Trophoblast cell (in vitro differentiated cells and primary cell): ENCODE results near the gene LYVE1.

Experiments used
- DNase-seq, 2 donors: peaks; one replicate each; pipeline ENCODE4 v3.0.0-alpha.2; 2016
- H2AFZ ChIP-seq: 2 replicates; pipeline ENCODE4 v1.6.1; 2013; ENCODE audit warnings: low read length, moderate library complexity, mild to moderate bottlenecking; ENCODE audit not compliant: insufficient read depth, poor library complexity
- H2AK5ac ChIP-seq: 2 replicates; pipeline ENCODE4 v1.6.1; 2013; ENCODE audit warnings: mild to moderate bottlenecking, low read length
- H2BK120ac ChIP-seq: 2 replicates; pipeline ENCODE4 v1.6.1; 2013; ENCODE audit warnings: low read length, mild to moderate bottlenecking, moderate library complexity; ENCODE audit not compliant: insufficient read depth, poor library complexity
- H2BK12ac ChIP-seq: 2 replicates; pipeline ENCODE4 v1.6.1; 2013; ENCODE audit warnings: mild to moderate bottlenecking, low read length, moderate library complexity
- H2BK5ac ChIP-seq: 2 replicates; pipeline ENCODE4 v1.6.1; 2013; ENCODE audit warnings: low read length, low read depth, moderate library complexity, mild to moderate bottlenecking; ENCODE audit not compliant: poor library complexity
- H3K14ac ChIP-seq: 2 replicates; pipeline ENCODE4 v1.6.1; 2013; ENCODE audit warnings: mild to moderate bottlenecking, low read length
- H3K18ac ChIP-seq: 2 replicates; pipeline ENCODE4 v1.6.1; 2013; ENCODE audit warnings: mild to moderate bottlenecking, low read length
- H3K23ac ChIP-seq: 2 replicates; pipeline ENCODE4 v1.6.1; 2013; ENCODE audit warnings: low read length
- H3K27ac ChIP-seq: 2 replicates; pipeline ENCODE4 v1.5.1; 2013; ENCODE audit warnings: low read depth, mild to moderate bottlenecking, inconsistent platforms, low read length, moderate library complexity
- H3K27me3 ChIP-seq: 2 replicates; pipeline ENCODE4 v1.6.1; 2013; ENCODE audit warnings: inconsistent platforms, mild to moderate bottlenecking, low read length, moderate library complexity; ENCODE audit not compliant: insufficient read depth
- H3K36me3 ChIP-seq, 2 experiments: 1 replicate in 1 of 2; 2 replicates in 1 of 2; pipeline ENCODE4 v1.6.1; 2013; ENCODE audit warnings: low read length in 2 of 2, mild to moderate bottlenecking in 2 of 2, moderate library complexity in 1 of 2; ENCODE audit not compliant: insufficient read depth in 2 of 2, control insufficient read depth in 1 of 2
- H3K4ac ChIP-seq: 2 replicates; pipeline ENCODE4 v1.6.1; 2013; ENCODE audit warnings: low read depth, mild to moderate bottlenecking, low read length, moderate library complexity
- H3K4me1 ChIP-seq, 2 experiments: 1 replicate in 1 of 2; 2 replicates in 1 of 2; pipeline ENCODE4 v1.6.1; 2013; ENCODE audit warnings: low read length in 2 of 2, mild to moderate bottlenecking in 2 of 2, moderate library complexity in 1 of 2; ENCODE audit not compliant: insufficient read depth in 2 of 2, control insufficient read depth in 1 of 2
- H3K4me2 ChIP-seq: 2 replicates; pipeline ENCODE4 v1.6.1; 2013; ENCODE audit warnings: inconsistent platforms, mild to moderate bottlenecking, low read length, moderate library complexity
- H3K4me3 ChIP-seq: 2 replicates; pipeline ENCODE4 v1.5.1; 2013; ENCODE audit warnings: mild to moderate bottlenecking, low read depth, low read length, inconsistent platforms
- H3K79me1 ChIP-seq: one replicate; pipeline ENCODE4 v1.6.1; 2013; ENCODE audit warnings: low read length
- H3K79me2 ChIP-seq: 2 replicates; pipeline ENCODE4 v1.6.1; 2013; ENCODE audit warnings: low read length, mild to moderate bottlenecking; ENCODE audit not compliant: control insufficient read depth, insufficient read depth, poor library complexity
- H3K9ac ChIP-seq: 2 replicates; pipeline ENCODE4 v1.6.1; 2013; ENCODE audit warnings: mild to moderate bottlenecking, low read length
- H3K9me3 ChIP-seq: 2 replicates; pipeline ENCODE4 v1.6.1; 2013; ENCODE audit warnings: low read depth, mild to moderate bottlenecking, control low read depth, inconsistent platforms, low read length; ENCODE audit not compliant: insufficient read depth
- H4K12ac ChIP-seq: 2 replicates; pipeline ENCODE4 v1.6.1; 2013; ENCODE audit warnings: low read depth, mild to moderate bottlenecking, low read length, moderate library complexity
- H4K8ac ChIP-seq: 2 replicates; pipeline ENCODE4 v1.6.1; 2013; ENCODE audit warnings: low read depth, mild to moderate bottlenecking, low read length, moderate library complexity
- H4K91ac ChIP-seq: one replicate; pipeline ENCODE4 v1.6.1; 2013; ENCODE audit warnings: low read depth, mild to moderate bottlenecking, low read length, moderate library complexity
- WGBS: extraction: QIAGEN DNeasy Blood & Tissue Kit; methylation state at CpG from one replicate; pipeline ENCODE4 v1.1.7; 2013; ENCODE audit warnings: missing lambda C conversion rate; ENCODE audit not compliant: insufficient read length, insufficient coverage; ENCODE audit errors: extremely low coverage; 5-methylcytosine and 5-hydroxymethylcytosine counted together

Gene LYVE1

DNA sequence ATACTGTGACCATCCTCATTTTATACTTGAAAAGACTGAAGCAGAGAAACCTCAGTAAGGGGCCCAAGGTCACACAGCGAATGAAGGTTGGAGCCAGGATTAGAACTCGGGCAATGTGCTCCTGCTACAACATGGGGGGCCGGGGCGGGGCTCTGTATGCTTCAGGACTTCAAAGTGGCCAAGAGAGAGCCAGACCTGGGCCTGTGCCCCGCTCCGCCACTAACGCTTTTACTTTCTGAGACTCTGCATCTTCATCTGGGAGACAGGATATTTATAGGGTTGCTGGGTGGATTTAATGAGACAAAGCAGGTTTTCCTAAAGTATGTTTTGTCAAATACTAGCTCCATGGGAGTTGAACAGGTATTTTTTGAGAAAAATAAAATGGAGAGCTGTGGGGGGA is 33.9 kb upstream of the LYVE1 start:
- no peak for DNase-seq
- H2BK12ac ChIP-seq, result no peak overlapping the region
- H3K9ac ChIP-seq, result no peak overlapping the region
- H3K27me3 ChIP-seq, result no peaks in the 10 kb centered on the region
- H3K23ac ChIP-seq, result no peak overlapping the region
- H3K14ac ChIP-seq, result no peak overlapping the region
- no peak overlapping the region for H4K91ac ChIP-seq
- H3K9me3 ChIP-seq, result peaks cover 3% of the 10 kb centered on the region
- no peak overlapping the region for H2AFZ ChIP-seq
- no peak overlapping the region for H2AK5ac ChIP-seq
- no CpG with 5 or more reads among the region's 7 CpGs for WGBS
- H3K4me3 ChIP-seq, result no peak overlapping the region
- H2BK5ac ChIP-seq, result no peak overlapping the region
- no peaks in the 10 kb centered on the region for H3K79me2 ChIP-seq
- H3K79me1 ChIP-seq, result peaks cover 2% of the 10 kb centered on the region
- H3K36me3 ChIP-seq, result no peaks in the 10 kb centered on the region
- no peak overlapping the region for H3K4me2 ChIP-seq
- peaks cover 8 to 19% of the 10 kb centered on the region in 2 experiments for H3K4me1 ChIP-seq
- H3K4ac ChIP-seq, result no peak overlapping the region
- no peak overlapping the region for H3K27ac ChIP-seq
- H3K18ac ChIP-seq, result no peak overlapping the region
- no peak overlapping the region for H4K12ac ChIP-seq
- H2BK120ac ChIP-seq, result no peak overlapping the region
- H4K8ac ChIP-seq, result no peak overlapping the region

DNA sequence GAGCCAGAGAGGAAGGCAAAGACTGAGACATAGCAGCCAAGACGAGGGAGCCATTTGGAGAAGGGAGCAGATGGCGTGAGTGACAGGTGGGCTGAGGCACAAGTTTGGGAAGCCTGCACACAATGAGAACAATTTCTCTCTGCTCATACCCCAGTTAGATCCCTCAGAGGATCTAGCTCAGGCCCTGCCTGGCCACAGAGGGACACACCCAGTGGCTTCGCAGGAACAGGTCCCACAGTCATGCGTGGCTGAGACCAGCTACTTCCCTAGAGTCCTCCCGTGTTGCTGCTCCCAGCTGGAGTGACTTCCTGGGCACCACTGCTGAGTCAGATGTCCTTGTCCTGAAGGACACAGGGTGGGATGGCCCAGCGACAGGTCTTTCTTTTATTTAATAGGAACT is 33.4 kb upstream of the LYVE1 start:
- Histone ChIP-seq H3K4me1 (peaks cover 8 to 19% of the 10 kb centered on the region in 2 experiments), H4K8ac (no peak overlapping the region), H2BK120ac (no peak overlapping the region), H2BK5ac (no peak overlapping the region), H3K27ac (no peak overlapping the region), H3K36me3 (no peaks in the 10 kb centered on the region), H3K9ac (no peak overlapping the region), H3K9me3 (peaks cover 3% of the 10 kb centered on the region), H3K18ac (no peak overlapping the region), H2AK5ac (no peak overlapping the region), H3K4me2 (no peak overlapping the region), H3K14ac (no peak overlapping the region), H4K12ac (no peak overlapping the region), H2AFZ (no peak overlapping the region), H3K79me2 (no peaks in the 10 kb centered on the region), H3K4me3 (peak overlapping the region; percentile 50), H4K91ac (no peak overlapping the region), H3K4ac (no peak overlapping the region), H3K27me3 (no peaks in the 10 kb centered on the region), H3K79me1 (peaks cover 2% of the 10 kb centered on the region), H3K23ac (no peak overlapping the region), H2BK12ac (no peak overlapping the region)
- no CpG with 5 or more reads among the region's 6 CpGs for WGBS
- DNase-seq, result no peak

DNA sequence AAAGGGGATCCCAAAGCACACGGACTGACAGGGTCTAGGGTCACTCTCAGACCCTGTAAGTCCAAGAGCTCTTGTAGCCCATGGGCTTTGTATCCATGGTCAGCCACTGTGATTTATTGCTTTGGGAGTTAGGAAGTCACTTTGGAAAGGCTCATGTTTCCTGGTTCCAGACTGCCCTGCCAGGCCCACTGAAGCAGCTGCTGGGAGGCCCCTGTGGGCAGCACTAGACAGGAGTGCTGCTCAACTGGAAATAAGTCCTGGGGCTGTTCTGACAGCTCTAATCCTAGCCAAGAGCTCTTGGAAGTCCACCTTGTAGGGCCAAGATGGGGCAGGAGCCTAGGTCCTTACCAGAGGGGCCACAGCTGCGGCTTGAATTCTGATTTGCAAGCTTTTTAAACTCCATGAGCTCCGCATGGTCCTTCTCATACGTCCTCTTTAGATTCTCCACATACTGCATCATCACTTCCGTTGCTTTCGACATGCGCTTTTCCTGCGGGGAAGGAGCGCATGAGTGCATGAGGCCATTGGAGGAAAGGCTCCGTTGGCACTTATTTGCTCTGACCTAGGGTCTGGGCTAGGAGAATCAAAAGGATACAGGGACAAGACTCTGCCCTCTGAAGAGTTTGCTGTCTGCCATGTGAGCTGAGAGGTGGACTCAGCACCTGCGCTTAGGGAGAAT is 32.2 kb upstream of the LYVE1 start:
- H2BK120ac ChIP-seq, result no peak overlapping the region
- peaks cover 8 to 12% of the 10 kb centered on the region in 2 experiments for H3K4me1 ChIP-seq
- no peak overlapping the region for H2AK5ac ChIP-seq
- no peaks in the 10 kb centered on the region for H3K36me3 ChIP-seq
- no peak overlapping the region for H4K8ac ChIP-seq
- H3K79me1 ChIP-seq, result peaks cover 2% of the 10 kb centered on the region
- WGBS, result no CpG with 5 or more reads among the region's 11 CpGs
- peaks cover 3% of the 10 kb centered on the region for H3K9me3 ChIP-seq
- no peak overlapping the region for H3K14ac ChIP-seq
- no peak overlapping the region for H4K91ac ChIP-seq
- H3K18ac ChIP-seq, result no peak overlapping the region
- H3K27me3 ChIP-seq, result no peaks in the 10 kb centered on the region
- no peak overlapping the region for H3K23ac ChIP-seq
- no peak overlapping the region for H2AFZ ChIP-seq
- no peak overlapping the region for H3K9ac ChIP-seq
- no peaks in the 10 kb centered on the region for H3K79me2 ChIP-seq
- H2BK12ac ChIP-seq, result no peak overlapping the region
- H4K12ac ChIP-seq, result no peak overlapping the region
- H2BK5ac ChIP-seq, result no peak overlapping the region
- H3K27ac ChIP-seq, result no peak overlapping the region
- H3K4ac ChIP-seq, result no peak overlapping the region
- no peak for DNase-seq
- no peak overlapping the region for H3K4me3 ChIP-seq
- no peak overlapping the region for H3K4me2 ChIP-seq

DNA sequence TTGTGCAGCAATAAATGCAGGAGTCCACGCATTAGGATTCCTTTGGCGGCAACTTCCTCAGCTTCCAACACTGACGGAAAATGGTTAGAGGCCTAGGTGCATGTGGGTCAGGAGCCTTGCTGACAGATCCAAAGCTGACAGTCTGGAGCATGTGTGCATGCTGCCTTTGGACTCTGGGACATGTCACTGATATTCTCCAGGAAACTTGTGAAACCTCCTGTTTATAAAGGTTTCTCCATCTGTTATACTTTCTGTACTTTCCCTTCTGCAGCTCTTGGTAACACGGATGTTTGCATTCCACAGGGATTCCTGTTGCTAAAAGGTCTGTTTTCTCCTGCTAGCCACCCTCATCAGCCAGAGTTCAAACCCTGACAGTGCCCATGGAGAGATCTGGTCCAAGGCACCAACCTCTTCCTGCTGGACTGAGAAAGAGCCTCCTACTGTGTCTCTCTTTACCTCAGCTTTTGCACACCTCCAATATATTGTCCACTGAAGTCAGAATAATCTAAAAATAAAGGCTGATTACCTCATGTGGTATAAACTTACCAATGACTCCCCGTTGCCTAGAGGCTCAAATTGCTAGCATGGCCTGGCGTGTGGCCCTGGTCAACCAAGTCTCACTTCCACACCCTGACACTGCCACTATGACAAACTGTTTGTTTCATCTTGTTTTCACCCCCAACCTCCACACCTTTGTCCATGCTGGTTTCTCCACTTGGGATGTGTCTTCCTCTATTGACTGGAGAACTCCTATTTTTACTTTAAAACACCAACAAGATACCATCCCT is 31.1 kb upstream of the LYVE1 start:
- Histone ChIP-seq H3K9ac (no peak overlapping the region), H2AFZ (no peak overlapping the region), H2BK120ac (no peak overlapping the region), H4K12ac (no peak overlapping the region), H3K14ac (no peak overlapping the region), H2BK5ac (no peak overlapping the region), H3K23ac (no peak overlapping the region), H3K79me1 (peaks cover 2% of the 10 kb centered on the region), H3K27me3 (no peaks in the 10 kb centered on the region), H3K4me1 (peaks cover 8 to 12% of the 10 kb centered on the region in 2 experiments), H3K36me3 (no peaks in the 10 kb centered on the region), H3K4me3 (no peak overlapping the region), H3K9me3 (peaks cover 3% of the 10 kb centered on the region), H3K27ac (no peak overlapping the region), H3K18ac (no peak overlapping the region), H2AK5ac (no peak overlapping the region), H3K79me2 (no peaks in the 10 kb centered on the region), H3K4me2 (no peak overlapping the region), H4K91ac (no peak overlapping the region), H4K8ac (no peak overlapping the region), H3K4ac (no peak overlapping the region), H2BK12ac (no peak overlapping the region)
- WGBS, result no CpG with 5 or more reads among the region's 6 CpGs
- peak in 1 of 2 donors; percentile 64 for DNase-seq
